Thoracic aorta (tissue), 2 donors: ENCODE measurements around the gene GABRG2. TPM values are rescaled to one million over a fixed set of nuclear protein-coding genes. Genes with fewer than 3 reads are reported as not detected.

Source experiments
- ATAC-seq: fragments of 150-250 bp; one replicate; pipeline ENCODE4 v1.8.0; 2017; ENCODE audit warnings: low read depth; ENCODE audit not compliant: insufficient number of reproducible peaks, low FRiP score
- DNase-seq: peaks from one replicate; pipeline ENCODE4 v3.0.0-alpha.2; 2020; ENCODE audit warnings: low spot score
- H3K27ac ChIP-seq, 2 donors: fragments of 200-600 bp; sonication (generic); 1 replicate in 1 of 2; 2 replicates in 1 of 2; pipeline ENCODE4 v1.5.1; 2016; ENCODE audit warnings: mild to moderate bottlenecking in 2 of 2, moderate library complexity in 2 of 2
- H3K27me3 ChIP-seq: fragments of 200-600 bp; sonication (generic); replicated peaks from 2 replicates; pipeline ENCODE4 v1.6.0; 2016; ENCODE audit warnings: mild to moderate bottlenecking; ENCODE audit not compliant: insufficient read depth
- H3K36me3 ChIP-seq: fragments of 200-600 bp; sonication (generic); one replicate; pipeline ENCODE4 v1.5.1; 2016
- H3K4me1 ChIP-seq, 2 donors: fragments of 200-600 bp; sonication (generic); 1 replicate in 1 of 2; 2 replicates in 1 of 2; pipeline versions ENCODE4 v1.5.1 to v1.6.0; 2016; ENCODE audit warnings: low read depth in 2 of 2, mild to moderate bottlenecking in 1 of 2; ENCODE audit not compliant: control insufficient read depth in 1 of 2
- H3K4me3 ChIP-seq: fragments of 200-600 bp; sonication (generic); 2 replicates; pipeline ENCODE4 v1.5.1; 2016; ENCODE audit warnings: mild to moderate bottlenecking
- H3K9me3 ChIP-seq: fragments of 200-600 bp; sonication (generic); 2 replicates; pipeline ENCODE4 v1.5.1; 2016
- total RNA-seq, 2 donors: library from RNA; depleted of rRNA; stranded (reverse); fragments of >200 nt; gene quantifications; one replicate each; pipeline versions ENCODE4 v1.1.0 to v1.2.3, GENCODE V29; 2016
- TF ChIP-seq, protein P1 (sequence below): fragments of 200-600 bp; sonication (generic); IDR thresholded peaks from one replicate; pipeline ENCODE4 v1.5.1; 2019; ENCODE audit warnings: antibody characterized with exemption

GABRG2 gene
- total RNA-seq, result not detected

- DNase-seq, result no peak
- Histone ChIP-seq H3K4me3 (no peak within 1 kb of the TSS), H3K36me3 (no peaks in the 10 kb centered on the region), H3K9me3 (no peaks in the 10 kb centered on the region), H3K27me3 (no peaks in the 10 kb centered on the region), H3K4me1 (no peaks in the 10 kb centered on the region), H3K27ac (no peak within 1 kb of the TSS)
- no peak for ATAC-seq
- TF ChIP-seq, protein P1, sequence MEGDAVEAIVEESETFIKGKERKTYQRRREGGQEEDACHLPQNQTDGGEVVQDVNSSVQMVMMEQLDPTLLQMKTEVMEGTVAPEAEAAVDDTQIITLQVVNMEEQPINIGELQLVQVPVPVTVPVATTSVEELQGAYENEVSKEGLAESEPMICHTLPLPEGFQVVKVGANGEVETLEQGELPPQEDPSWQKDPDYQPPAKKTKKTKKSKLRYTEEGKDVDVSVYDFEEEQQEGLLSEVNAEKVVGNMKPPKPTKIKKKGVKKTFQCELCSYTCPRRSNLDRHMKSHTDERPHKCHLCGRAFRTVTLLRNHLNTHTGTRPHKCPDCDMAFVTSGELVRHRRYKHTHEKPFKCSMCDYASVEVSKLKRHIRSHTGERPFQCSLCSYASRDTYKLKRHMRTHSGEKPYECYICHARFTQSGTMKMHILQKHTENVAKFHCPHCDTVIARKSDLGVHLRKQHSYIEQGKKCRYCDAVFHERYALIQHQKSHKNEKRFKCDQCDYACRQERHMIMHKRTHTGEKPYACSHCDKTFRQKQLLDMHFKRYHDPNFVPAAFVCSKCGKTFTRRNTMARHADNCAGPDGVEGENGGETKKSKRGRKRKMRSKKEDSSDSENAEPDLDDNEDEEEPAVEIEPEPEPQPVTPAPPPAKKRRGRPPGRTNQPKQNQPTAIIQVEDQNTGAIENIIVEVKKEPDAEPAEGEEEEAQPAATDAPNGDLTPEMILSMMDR, result no peak
Measured at GRCh38 chr5:162067655-162068411, at the start of gene GABRG2. TSS of gene GABRG2 (plus strand) at chr5:162067773. CDS start at chr5:162068000, 227 bp downstream.

- ATAC-seq (no peak), DNase-seq (no peak)
- no peaks in the 10 kb centered on the region for H3K9me3 ChIP-seq
- H3K27me3 ChIP-seq, result no peaks in the 10 kb centered on the region
- no peak overlapping the region for H3K4me3 ChIP-seq
- H3K36me3 ChIP-seq, result no peaks in the 10 kb centered on the region
- TF ChIP-seq, protein P1, result no peak
- H3K27ac ChIP-seq, result no peak overlapping the region
- H3K4me1 ChIP-seq, result no peaks in the 10 kb centered on the region
Measured at GRCh38 chr5:162025312-162025711, 42.3 kb upstream of the GABRG2 start.

DNA sequence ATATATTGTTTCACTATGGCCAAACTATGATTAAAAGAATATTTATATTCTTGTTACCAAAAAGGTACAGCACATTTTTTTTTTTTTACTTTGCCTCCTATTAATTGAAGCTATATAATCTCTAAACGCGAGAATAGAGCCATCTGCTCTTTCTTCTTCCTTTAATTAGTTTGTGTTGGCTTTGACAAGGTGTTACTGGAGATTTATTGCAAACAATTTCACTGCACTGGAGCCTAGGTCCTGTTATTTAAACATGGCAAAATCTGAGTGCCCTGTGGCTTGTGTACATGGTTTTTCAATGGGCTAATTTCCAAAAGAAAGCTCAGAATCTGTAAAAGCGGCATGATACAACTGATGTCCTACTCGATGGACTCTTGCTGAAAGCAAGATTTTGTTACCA lies 40.8 kb upstream of the GABRG2 start:
- ATAC-seq, result no peak
- TF ChIP-seq, protein P1, result no peak

DNA sequence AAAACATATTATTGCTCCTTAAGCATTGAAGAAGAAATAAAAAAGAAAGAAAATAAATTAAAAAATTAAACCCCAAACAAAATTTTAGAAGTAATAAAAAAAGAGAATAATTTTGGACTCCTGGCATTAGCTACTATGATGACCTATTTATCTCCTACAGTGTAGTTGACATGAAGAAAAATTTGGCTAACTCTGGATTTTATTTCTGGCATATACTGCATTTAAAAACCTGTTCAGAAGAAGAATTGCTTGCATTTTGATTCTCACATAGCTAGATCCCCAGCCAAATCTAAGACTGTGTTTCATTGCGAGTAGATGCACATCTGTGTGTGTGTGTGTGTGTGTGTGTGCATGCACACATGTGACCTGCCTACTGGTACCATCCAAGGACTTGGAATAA lies 30.1 kb upstream of the GABRG2 start:
- Histone ChIP-seq H3K27ac (no peak overlapping the region), H3K4me3 (no peak overlapping the region), H3K36me3 (no peaks in the 10 kb centered on the region), H3K9me3 (no peaks in the 10 kb centered on the region), H3K27me3 (no peaks in the 10 kb centered on the region), H3K4me1 (no peaks in the 10 kb centered on the region)
- TF ChIP-seq, protein P1, result no peak
- ATAC-seq (no peak), DNase-seq (no peak)

More for the DNA sequence above, 40.8 kb upstream of the GABRG2 start:
- Histone ChIP-seq H3K9me3 (no peaks in the 10 kb centered on the region), H3K4me1 (no peaks in the 10 kb centered on the region), H3K27me3 (no peaks in the 10 kb centered on the region), H3K36me3 (no peaks in the 10 kb centered on the region), H3K27ac (no peak overlapping the region), H3K4me3 (no peak overlapping the region)
- no peak for DNase-seq

DNA sequence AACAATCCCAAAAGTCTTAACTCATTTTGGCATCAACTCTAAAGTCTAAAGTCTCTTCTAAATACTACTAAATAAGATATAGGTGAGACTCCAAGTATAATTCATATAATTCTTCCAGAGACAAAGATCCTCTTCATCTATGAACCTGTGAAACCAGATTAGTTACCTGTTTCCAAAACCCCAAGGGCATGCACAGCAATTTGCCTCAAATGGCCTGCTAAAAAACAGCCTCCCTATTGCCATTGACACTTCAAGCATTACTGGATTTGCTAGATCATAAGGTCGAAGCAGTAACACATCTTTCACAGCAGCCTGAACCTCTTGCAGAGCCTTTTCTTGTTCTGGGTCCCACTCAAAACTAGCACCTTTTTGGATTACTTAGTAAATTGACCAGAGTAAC lies 20.3 kb upstream of the GABRG2 start:
- Histone ChIP-seq H3K4me1 (no peaks in the 10 kb centered on the region), H3K36me3 (no peaks in the 10 kb centered on the region), H3K27me3 (no peaks in the 10 kb centered on the region), H3K27ac (no peak overlapping the region), H3K9me3 (no peaks in the 10 kb centered on the region), H3K4me3 (no peak overlapping the region)
- ATAC-seq, result no peak
- DNase-seq, result no peak
- TF ChIP-seq, protein P1, result no peak
